HG03095 (cell line): ENCODE data around the gene PRDM5.

ENCODE experiments used
- ATAC-seq: cut with Tn5 transposase; IDR thresholded peaks from one replicate; pipeline ENCODE4 v1.9.1; 2021; ENCODE audit warnings: moderate library complexity; ENCODE audit not compliant: unreplicated experiment

PRDM5 gene

GRCh38 chr4:120718979-120719566 is 203.5 kb downstream of the PRDM5 start:
- ATAC-seq: peak; percentile 61

DNA sequence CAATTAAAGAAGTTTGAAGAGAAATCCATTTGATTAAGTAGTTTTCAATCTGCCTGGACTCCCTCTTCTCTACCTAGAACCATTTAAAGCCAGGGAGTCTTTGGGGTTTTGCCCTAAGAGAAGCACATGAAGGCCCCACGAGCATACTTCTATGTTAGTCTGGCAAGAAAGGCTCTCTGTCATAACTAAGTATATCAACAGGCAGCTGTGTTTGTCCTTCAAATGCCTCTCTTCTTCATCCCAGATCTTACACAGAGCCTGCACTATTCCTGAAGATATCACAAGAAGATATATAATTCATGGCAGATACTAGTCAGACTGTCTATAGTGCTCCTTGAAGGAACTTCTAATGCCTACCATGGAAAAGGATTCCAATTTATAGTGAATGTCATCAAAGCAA is 206.2 kb downstream of the PRDM5 start:
- no peak for ATAC-seq

GRCh38 chr4:120714417-120715010 is 208.0 kb downstream of the PRDM5 start:
- ATAC-seq: no peak

DNA sequence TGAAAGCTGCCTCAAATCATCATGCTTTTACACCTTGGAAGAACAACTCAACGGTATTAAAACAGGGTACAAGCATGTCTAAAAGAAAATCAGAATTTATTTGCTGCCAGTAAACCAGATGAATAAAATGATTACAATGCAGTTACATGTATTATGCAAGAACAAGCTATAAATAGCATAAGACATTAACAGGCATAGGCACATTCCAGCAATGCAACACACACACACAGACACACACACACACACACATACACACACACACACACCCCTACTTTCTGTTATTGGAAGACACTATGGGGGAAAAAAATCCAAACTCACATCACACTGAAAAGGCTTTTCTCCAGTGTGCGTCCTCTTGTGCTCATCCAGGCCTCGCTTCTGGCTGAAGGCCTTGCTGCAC is 212.5 kb downstream of the PRDM5 start:
- no peak for ATAC-seq

DNA sequence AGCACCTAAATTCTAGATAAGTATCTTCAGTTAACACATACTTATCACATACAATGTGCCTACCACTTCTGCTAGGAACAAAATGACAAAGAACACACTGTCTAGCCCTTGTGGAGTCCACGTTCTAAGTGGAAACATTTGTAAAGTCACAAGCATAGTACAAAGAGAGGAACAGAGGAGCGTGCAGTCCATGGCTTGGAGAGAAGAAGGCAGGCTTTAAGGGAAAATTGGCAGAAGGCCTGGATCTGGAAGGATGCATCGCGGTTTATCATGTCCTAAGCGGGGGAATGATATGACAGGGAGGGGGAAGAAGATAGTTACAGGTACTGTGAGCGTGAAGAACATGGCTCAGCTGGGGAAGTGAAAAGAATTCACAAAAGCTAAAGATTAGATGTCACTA is 218.0 kb downstream of the PRDM5 start:
- ATAC-seq: no peak

GRCh38 chr4:120703908-120704307 is 218.6 kb downstream of the PRDM5 start:
- ATAC-seq: no peak

DNA sequence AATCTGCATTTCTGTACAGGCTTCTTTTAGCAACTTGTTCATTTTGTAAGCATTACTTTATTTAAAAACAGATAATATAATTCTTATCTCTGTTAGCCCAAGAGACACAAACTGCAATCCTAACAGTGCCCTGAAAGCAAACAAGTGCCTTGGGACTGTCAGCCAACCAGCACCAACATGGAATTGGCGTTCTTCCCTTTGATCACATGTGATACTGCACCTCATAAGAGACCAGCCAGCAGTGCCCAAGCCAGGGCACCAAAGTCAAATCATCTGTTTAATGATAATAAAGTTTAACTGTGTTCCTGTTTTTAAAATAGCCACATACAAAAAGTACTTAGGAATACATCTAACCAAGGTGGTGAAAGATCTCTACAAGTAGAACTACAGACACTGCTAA is 223.2 kb downstream of the PRDM5 start:
- ATAC-seq: no peak

- ATAC-seq: no peak
Observed at GRCh38 chr4:120694973-120695372, 227.6 kb downstream of the PRDM5 start.

DNA sequence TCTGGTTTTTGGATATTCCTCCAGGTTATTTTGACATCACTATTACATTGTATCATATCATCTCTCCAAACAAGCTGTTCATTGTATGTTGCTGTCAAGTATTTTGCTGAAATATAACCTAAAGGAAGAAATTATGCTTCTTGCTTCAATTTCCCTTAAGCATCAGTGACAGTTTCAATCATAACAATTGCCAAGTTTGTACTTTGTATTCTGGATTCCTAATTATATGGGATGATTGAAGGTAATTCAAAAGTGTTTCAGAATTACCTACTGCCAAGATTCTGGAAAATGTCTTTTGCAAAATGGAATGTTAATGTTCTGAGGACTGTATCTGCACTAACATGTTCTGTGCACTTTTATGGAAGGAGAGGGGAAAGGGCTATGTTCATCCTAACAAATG is 228.7 kb downstream of the PRDM5 start:
- no peak for ATAC-seq

- no peak for ATAC-seq
Observed at GRCh38 chr4:120692964-120693363, 229.6 kb downstream of the PRDM5 start.

GRCh38 chr4:120691536-120691935 is 231.0 kb downstream of the PRDM5 start:
- ATAC-seq: no peak

DNA sequence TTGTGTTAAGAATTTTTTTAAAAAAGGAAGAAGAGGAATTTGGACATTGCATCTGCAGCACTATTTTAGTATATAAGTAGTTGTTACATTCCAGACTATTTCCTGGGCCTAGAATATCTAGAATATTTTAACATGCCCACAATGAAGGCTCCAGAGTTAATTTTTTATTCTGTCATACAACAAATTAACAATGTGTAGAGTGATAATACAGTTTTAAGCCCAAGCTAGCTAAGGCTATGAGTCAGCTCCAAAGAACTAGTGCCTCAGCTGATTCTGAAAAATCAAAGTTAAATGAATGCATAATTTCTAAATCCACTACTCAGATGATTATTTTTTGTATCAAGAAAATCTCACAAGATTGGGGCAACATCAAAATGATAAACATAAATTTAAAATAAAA is 231.4 kb downstream of the PRDM5 start:
- no peak for ATAC-seq

DNA sequence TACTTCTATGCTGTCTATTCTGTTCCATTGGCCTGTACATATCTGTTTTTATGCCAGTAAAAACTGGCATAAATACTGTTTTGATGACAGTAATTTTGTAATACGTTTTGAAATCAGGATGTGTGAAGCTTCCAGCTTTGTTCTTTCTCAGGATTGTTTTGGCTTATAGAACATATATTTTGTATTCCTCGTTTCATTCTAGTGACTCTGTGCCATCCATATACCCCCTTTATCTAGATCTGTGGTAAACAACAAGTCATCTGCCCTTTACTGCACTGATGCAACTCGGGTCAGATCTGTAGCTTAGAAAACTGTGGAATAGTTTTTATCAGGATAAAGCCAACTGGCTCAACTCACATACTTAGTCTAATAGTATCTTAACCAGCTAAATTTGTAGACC is 233.7 kb downstream of the PRDM5 start:
- no peak for ATAC-seq

GRCh38 chr4:120685756-120686278 is 236.7 kb downstream of the PRDM5 start:
- ATAC-seq: no peak

- no peak for ATAC-seq
Observed at GRCh38 chr4:120683897-120684540, 238.5 kb downstream of the PRDM5 start.

GRCh38 chr4:120682981-120683380 is 239.5 kb downstream of the PRDM5 start:
- no peak for ATAC-seq

DNA sequence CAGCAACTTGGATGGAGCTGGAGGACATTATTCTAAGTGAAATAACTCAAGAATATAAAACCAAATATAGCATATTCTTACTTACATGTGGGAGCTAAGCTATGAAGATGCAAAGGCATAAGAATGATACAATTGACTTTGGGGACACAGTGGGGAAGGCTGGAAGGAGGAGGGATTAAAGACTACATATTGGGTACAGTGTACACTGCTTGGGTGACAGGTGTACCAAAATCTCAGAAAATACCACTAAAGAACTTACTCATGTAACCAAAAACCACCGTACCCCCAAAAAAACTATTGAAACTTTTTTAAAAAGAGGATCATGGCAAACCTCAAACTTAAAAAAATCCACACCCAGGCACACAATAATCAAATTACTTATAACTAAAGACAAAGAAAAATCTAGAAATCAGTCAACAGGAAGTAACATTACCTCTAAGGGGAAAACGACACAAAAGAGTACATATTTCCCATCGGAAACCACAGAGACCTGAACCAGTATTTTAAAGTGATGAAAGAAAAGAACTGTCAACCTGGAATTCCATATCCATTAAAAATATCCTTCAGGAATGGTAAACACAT is 241.8 kb downstream of the PRDM5 start:
- ATAC-seq: no peak

DNA sequence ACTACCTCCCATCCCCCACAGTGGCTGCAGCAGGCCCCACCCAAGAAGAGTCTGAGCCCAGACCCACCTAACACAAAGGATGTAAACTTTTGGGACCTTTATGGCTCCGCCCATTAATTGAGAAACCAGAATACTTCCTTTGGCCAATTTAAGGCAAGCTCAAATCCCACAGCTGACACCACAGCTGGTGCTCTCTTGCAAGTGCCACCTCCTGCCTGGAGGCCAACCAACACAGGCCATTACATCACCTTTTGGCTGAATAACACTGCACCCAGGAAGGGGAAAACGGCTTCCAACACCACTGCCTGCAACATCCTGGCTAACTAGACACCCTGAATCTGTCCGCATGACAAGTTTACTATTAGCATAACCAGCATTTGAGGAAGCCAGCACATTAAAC is 248.8 kb downstream of the PRDM5 start:
- no peak for ATAC-seq

GRCh38 chr4:120672558-120673147 is 249.9 kb downstream of the PRDM5 start:
- ATAC-seq: no peak

GRCh38 chr4:120672076-120672475 is 250.4 kb downstream of the PRDM5 start:
- no peak for ATAC-seq

GRCh38 chr4:120671538-120671937 is 251.0 kb downstream of the PRDM5 start:
- ATAC-seq: no peak

DNA sequence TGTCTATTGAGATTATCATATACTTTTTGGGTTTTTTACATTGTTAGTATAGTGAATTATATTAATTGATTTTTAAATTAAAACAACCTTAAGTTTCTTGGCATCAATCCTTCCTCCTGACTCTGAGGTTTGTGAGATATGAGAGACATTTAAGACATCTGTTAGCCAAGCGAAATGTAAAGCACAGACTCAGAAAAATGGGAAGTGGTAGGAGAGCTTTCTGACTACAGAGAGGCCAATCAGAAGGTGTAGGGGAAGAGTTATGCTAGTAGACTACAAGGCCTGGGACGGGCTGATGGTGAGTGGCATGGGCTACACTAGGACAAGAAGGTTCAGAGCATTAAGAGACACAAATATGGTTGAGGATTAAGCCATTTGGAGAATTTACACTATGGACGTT is 255.4 kb downstream of the PRDM5 start:
- no peak for ATAC-seq
